ENCODE data around the gene METTL23. TPM values are rescaled to one million over a fixed set of nuclear protein-coding genes. Genes with fewer than 3 reads are reported as not detected.

Gene METTL23
- total and polyA plus RNA-seq, 2 experiments from 2014 or later, result 41.6 to 55.9 TPM

DNA sequence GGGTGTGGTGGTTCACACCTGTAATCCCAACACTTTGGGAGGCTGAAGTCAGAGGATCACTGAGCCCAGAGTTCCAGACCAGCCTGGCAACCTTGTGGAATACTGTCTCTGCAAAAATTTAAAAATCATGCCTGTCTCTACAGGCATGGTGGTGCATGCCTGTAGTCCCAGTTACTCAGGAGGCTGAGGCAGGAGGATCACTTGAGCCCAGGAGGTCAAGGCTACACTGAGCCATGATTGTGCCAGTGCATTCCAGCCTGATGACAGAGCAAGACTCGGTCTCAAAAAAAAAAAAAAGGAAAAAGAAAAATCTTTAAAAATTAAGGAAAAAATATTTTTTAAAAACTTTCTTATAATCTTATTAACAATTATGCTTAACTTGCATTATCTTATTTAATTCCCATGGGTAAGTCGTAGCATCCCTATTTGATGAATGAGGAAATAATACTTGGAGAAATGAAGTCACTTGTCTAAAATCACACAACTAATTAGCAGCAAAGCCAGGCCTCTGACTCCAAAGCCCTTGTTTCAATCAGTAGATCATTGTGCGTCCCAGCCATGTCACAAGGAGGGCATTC, 24.9 kb downstream of the METTL23 start:
- Mint-ChIP-seq H3K27ac (no peak overlapping the region), H3K4me1 (no peaks in the 10 kb centered on the region), H3K36me3 (ENCODE audit: low read depth) (peaks cover 13% of the 10 kb centered on the region; the same call in 2 of the 3 replicates), H3K4me3 (no peak overlapping the region), H3K9me3 (no peaks in the 10 kb centered on the region; the same call in 2 of the 3 replicates), H3K27me3 (ENCODE audit: insufficient read depth, low read depth, poor library complexity) (peaks cover 3% of the 10 kb centered on the region)
- H3K27me3 ChIP-seq (ENCODE audit: insufficient read depth), result no peaks in the 10 kb centered on the region
- no peaks in the 10 kb centered on the region for H3K4me1 ChIP-seq (ENCODE audit: insufficient read depth)
- H3K4me2 ChIP-seq, result no peak overlapping the region
- no peaks in the 10 kb centered on the region for H3K9me2 ChIP-seq (ENCODE audit: insufficient read depth)
- ATAC-seq (no peak), DNase-seq (ENCODE audit: low spot score) (no peak)
- H3F3A ChIP-seq (replicated peaks; ENCODE audit: low read depth), result no peaks in the 10 kb centered on the region
- H4K20me1 ChIP-seq (replicated peaks; ENCODE audit: insufficient read depth), result no peaks in the 10 kb centered on the region
- H2AFZ ChIP-seq, result no peak overlapping the region
- no peak overlapping the region for H3K4me3 ChIP-seq
- H3K36me3 ChIP-seq (ENCODE audit: insufficient read depth), result no peaks in the 10 kb centered on the region
- no peaks in the 10 kb centered on the region for H3K79me2 ChIP-seq (replicated peaks; ENCODE audit: insufficient read depth)
- TF ChIP-seq POLR2AphosphoS5 (IDR thresholded peaks at IDR 0.05; ENCODE audit: low read depth) (no peak), JUNB (IDR thresholded peaks at IDR 0.05; ENCODE audit: unreplicated experiment) (no peak)
- TF ChIP-seq, protein P1, sequence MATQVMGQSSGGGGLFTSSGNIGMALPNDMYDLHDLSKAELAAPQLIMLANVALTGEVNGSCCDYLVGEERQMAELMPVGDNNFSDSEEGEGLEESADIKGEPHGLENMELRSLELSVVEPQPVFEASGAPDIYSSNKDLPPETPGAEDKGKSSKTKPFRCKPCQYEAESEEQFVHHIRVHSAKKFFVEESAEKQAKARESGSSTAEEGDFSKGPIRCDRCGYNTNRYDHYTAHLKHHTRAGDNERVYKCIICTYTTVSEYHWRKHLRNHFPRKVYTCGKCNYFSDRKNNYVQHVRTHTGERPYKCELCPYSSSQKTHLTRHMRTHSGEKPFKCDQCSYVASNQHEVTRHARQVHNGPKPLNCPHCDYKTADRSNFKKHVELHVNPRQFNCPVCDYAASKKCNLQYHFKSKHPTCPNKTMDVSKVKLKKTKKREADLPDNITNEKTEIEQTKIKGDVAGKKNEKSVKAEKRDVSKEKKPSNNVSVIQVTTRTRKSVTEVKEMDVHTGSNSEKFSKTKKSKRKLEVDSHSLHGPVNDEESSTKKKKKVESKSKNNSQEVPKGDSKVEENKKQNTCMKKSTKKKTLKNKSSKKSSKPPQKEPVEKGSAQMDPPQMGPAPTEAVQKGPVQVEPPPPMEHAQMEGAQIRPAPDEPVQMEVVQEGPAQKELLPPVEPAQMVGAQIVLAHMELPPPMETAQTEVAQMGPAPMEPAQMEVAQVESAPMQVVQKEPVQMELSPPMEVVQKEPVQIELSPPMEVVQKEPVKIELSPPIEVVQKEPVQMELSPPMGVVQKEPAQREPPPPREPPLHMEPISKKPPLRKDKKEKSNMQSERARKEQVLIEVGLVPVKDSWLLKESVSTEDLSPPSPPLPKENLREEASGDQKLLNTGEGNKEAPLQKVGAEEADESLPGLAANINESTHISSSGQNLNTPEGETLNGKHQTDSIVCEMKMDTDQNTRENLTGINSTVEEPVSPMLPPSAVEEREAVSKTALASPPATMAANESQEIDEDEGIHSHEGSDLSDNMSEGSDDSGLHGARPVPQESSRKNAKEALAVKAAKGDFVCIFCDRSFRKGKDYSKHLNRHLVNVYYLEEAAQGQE (IDR thresholded peaks at IDR 0.05; ENCODE audit: unreplicated experiment), result no peak
- TF ChIP-seq, protein P2, sequence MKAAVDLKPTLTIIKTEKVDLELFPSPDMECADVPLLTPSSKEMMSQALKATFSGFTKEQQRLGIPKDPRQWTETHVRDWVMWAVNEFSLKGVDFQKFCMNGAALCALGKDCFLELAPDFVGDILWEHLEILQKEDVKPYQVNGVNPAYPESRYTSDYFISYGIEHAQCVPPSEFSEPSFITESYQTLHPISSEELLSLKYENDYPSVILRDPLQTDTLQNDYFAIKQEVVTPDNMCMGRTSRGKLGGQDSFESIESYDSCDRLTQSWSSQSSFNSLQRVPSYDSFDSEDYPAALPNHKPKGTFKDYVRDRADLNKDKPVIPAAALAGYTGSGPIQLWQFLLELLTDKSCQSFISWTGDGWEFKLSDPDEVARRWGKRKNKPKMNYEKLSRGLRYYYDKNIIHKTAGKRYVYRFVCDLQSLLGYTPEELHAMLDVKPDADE (IDR thresholded peaks at IDR 0.05), result no peak
- no peak overlapping the region for H3K27ac ChIP-seq (ENCODE audit: low read depth)

DNA sequence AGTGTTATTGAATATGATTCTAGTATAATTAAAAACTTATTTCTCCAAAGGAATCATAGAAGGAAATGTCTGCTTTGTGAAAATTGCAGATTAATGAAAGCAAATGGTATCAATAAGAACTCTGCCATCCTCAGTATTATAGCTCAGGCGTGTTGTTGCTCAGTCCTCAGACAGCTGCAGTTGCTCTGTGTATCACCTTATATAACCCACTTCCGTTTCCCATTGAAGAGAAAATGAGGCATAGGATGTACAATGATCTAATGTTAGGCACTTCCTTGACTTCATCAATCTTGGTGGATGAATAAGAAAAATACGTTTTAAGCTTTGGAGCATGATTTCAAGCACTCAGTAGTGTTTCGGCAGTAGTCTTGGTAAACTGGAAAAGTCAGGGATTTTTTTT, 25.4 kb downstream of the METTL23 start:
- Mint-ChIP-seq H3K27me3 (ENCODE audit: insufficient read depth, low read depth, poor library complexity) (peaks cover 3% of the 10 kb centered on the region), H3K4me1 (no peaks in the 10 kb centered on the region), H3K36me3 (ENCODE audit: low read depth) (peaks cover 14% of the 10 kb centered on the region), H3K27ac (no peak overlapping the region), H3K9me3 (no peaks in the 10 kb centered on the region; the same call in 2 of the 3 replicates), H3K4me3 (no peak overlapping the region)
- Histone ChIP-seq H3K27ac (ENCODE audit: low read depth) (no peak overlapping the region), H3K9me2 (ENCODE audit: insufficient read depth) (no peaks in the 10 kb centered on the region), H3K36me3 (ENCODE audit: insufficient read depth) (no peaks in the 10 kb centered on the region), H4K20me1 (replicated peaks; ENCODE audit: insufficient read depth) (no peaks in the 10 kb centered on the region), H3K79me2 (replicated peaks; ENCODE audit: insufficient read depth) (no peaks in the 10 kb centered on the region), H3K4me1 (ENCODE audit: insufficient read depth) (no peaks in the 10 kb centered on the region), H3K4me3 (no peak overlapping the region), H3K4me2 (no peak overlapping the region), H3F3A (replicated peaks; ENCODE audit: low read depth) (no peaks in the 10 kb centered on the region), H2AFZ (no peak overlapping the region), H3K27me3 (ENCODE audit: insufficient read depth) (no peaks in the 10 kb centered on the region)
- no peak for DNase-seq (ENCODE audit: low spot score)
- ATAC-seq, result no peak
- TF ChIP-seq POLR2AphosphoS5 (IDR thresholded peaks at IDR 0.05; ENCODE audit: low read depth), result no peak
- no peak for TF ChIP-seq STAT1 (IDR thresholded peaks at IDR 0.05; ENCODE audit: unreplicated experiment)
- no peak for TF ChIP-seq EZH2 (IDR thresholded peaks at IDR 0.05; ENCODE audit: low read depth, unreplicated experiment)
- TF ChIP-seq JUNB (IDR thresholded peaks at IDR 0.05; ENCODE audit: unreplicated experiment), result no peak
- TF ChIP-seq EZH2phosphoT487 (IDR thresholded peaks at IDR 0.05; ENCODE audit: unreplicated experiment), result no peak
- TF ChIP-seq, protein P1 (IDR thresholded peaks at IDR 0.05; ENCODE audit: unreplicated experiment), result no peak
- no peak for TF ChIP-seq CREB1 (CRISPR knock-in tag; IDR thresholded peaks at IDR 0.05; ENCODE audit: low read depth)
- TF ChIP-seq, protein P3, sequence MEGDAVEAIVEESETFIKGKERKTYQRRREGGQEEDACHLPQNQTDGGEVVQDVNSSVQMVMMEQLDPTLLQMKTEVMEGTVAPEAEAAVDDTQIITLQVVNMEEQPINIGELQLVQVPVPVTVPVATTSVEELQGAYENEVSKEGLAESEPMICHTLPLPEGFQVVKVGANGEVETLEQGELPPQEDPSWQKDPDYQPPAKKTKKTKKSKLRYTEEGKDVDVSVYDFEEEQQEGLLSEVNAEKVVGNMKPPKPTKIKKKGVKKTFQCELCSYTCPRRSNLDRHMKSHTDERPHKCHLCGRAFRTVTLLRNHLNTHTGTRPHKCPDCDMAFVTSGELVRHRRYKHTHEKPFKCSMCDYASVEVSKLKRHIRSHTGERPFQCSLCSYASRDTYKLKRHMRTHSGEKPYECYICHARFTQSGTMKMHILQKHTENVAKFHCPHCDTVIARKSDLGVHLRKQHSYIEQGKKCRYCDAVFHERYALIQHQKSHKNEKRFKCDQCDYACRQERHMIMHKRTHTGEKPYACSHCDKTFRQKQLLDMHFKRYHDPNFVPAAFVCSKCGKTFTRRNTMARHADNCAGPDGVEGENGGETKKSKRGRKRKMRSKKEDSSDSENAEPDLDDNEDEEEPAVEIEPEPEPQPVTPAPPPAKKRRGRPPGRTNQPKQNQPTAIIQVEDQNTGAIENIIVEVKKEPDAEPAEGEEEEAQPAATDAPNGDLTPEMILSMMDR (conservative IDR thresholded peaks at IDR 0.05; ENCODE audit: low read depth in 2 of 2), result no peak
- no peak for TF ChIP-seq ZNF114 (CRISPR knock-in tag; IDR thresholded peaks at IDR 0.05)
- no peak for TF ChIP-seq NANOG (IDR thresholded peaks at IDR 0.05; ENCODE audit: borderline replicate concordance)

Measured in GM23338 (cell line).